ENCODE data around the gene TTC39B. TPM values are rescaled to one million over a fixed set of nuclear protein-coding genes. Genes with fewer than 3 reads are reported as not detected.

TTC39B gene
- total RNA-seq, 1 donor from 2014 or later, result 7.0 TPM

DNA sequence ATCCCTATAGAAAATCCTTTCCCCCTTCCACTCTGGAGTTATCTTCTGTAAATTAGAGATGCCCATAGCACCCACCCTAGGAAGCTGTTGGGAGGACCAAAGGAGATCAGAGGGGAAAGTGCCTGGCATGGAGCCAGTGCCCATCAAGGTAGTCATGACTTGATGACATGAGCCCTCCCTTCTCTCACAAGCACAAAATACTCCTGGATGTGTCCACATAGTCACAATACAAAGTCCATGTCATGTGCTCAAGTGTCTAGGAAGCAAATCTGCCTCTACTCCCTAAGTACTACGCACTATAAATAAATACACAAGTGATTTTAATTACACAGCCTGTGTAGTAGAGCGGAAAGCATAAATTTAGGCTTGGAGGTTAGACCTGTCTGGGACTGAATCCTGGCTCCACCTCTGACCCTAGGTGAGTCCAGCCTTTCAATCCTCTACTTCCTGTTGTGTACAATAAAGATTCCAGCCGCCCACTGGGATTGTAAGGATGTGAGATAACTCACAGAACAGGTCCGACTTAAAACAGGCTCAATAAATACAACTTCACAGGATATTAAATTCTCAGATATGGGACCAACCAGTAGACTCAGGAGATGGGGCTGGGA is 30.6 kb downstream of the TTC39B start:
- H3K4me1 Mint-ChIP-seq (ENCODE audit: low read depth, unreplicated experiment), result peaks cover 3% of the 10 kb centered on the region
- no peaks in the 10 kb centered on the region for H3K27me3 Mint-ChIP-seq (ENCODE audit: low read depth, unreplicated experiment)
- Histone ChIP-seq H3K4me3 (ENCODE audit: insufficient read depth, low read depth, low read length) (no peak overlapping the region), H3K4me1 (ENCODE audit: insufficient read depth, low read length) (no peaks in the 10 kb centered on the region), H3K9ac (ENCODE audit: low read length) (no peak overlapping the region), H3K27me3 (ENCODE audit: insufficient read depth, low read length) (no peaks in the 10 kb centered on the region), H3K9me3 (ENCODE audit: insufficient read depth, low read depth, low read length) (no peaks in the 10 kb centered on the region), H3K36me3 (ENCODE audit: insufficient read depth, low read length) (no peaks in the 10 kb centered on the region), H3K27ac (ENCODE audit: low read depth, low read length) (no peak overlapping the region), H2AFZ (ENCODE audit: low read depth, low read length) (no peak overlapping the region), H3K79me2 (ENCODE audit: insufficient read depth, low read length) (no peaks in the 10 kb centered on the region), H4K20me1 (ENCODE audit: insufficient read depth, low read length) (peaks cover 5% of the 10 kb centered on the region), H3K4me2 (ENCODE audit: low read length) (no peak overlapping the region)
- TF ChIP-seq, protein P1, sequence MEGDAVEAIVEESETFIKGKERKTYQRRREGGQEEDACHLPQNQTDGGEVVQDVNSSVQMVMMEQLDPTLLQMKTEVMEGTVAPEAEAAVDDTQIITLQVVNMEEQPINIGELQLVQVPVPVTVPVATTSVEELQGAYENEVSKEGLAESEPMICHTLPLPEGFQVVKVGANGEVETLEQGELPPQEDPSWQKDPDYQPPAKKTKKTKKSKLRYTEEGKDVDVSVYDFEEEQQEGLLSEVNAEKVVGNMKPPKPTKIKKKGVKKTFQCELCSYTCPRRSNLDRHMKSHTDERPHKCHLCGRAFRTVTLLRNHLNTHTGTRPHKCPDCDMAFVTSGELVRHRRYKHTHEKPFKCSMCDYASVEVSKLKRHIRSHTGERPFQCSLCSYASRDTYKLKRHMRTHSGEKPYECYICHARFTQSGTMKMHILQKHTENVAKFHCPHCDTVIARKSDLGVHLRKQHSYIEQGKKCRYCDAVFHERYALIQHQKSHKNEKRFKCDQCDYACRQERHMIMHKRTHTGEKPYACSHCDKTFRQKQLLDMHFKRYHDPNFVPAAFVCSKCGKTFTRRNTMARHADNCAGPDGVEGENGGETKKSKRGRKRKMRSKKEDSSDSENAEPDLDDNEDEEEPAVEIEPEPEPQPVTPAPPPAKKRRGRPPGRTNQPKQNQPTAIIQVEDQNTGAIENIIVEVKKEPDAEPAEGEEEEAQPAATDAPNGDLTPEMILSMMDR (IDR thresholded peaks at IDR 0.05; ENCODE audit: insufficient read depth, low read depth, low read length), result no peak
- no peak for TF ChIP-seq EZH2 (IDR thresholded peaks at IDR 0.05; ENCODE audit: insufficient read depth, low read length)
- FAIRE-seq (no peak), DNase-seq (ENCODE audit: low read depth) (no peak)
- no peaks in the 10 kb centered on the region for H3K36me3 Mint-ChIP-seq (ENCODE audit: low read depth, unreplicated experiment)
- H3K9me3 Mint-ChIP-seq (ENCODE audit: unreplicated experiment), result no peaks in the 10 kb centered on the region
- H3K27ac Mint-ChIP-seq (ENCODE audit: unreplicated experiment), result no peak overlapping the region
- no peak overlapping the region for H3K4me3 Mint-ChIP-seq (ENCODE audit: unreplicated experiment)

DNA sequence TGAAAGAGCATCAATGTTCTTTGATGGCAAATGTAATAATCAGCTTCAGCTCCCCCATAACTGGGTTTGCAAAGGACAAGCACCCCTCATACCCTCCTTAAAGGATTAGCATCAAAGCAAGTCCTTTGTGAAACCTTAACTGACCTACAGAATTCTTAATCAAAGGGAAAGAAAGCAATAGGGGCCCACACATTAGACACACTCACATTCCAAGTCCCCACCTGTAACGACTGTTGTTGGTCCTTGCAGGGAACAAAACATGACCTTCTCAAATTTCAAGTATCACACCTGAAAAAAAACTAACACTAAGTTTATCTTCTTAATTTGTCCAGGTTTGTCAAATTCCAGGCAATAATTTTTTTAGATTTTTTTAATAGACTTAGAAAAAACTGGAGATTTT is 32.6 kb downstream of the TTC39B start:
- H3K79me2 ChIP-seq (ENCODE audit: insufficient read depth, low read length), result no peaks in the 10 kb centered on the region
- no peak overlapping the region for H2AFZ ChIP-seq (ENCODE audit: low read depth, low read length)
- no peak overlapping the region for H3K4me2 ChIP-seq (ENCODE audit: low read length)
- TF ChIP-seq, protein P1 (IDR thresholded peaks at IDR 0.05; ENCODE audit: insufficient read depth, low read depth, low read length), result no peak
- no peak for TF ChIP-seq EZH2 (IDR thresholded peaks at IDR 0.05; ENCODE audit: insufficient read depth, low read length)
- H3K27ac Mint-ChIP-seq (ENCODE audit: unreplicated experiment), result no peak overlapping the region
- peaks cover 3% of the 10 kb centered on the region for H3K4me1 Mint-ChIP-seq (ENCODE audit: low read depth, unreplicated experiment)
- FAIRE-seq, result no peak
- H3K36me3 ChIP-seq (ENCODE audit: insufficient read depth, low read length), result no peaks in the 10 kb centered on the region
- H3K9me3 ChIP-seq (ENCODE audit: insufficient read depth, low read depth, low read length), result no peaks in the 10 kb centered on the region
- H3K9ac ChIP-seq (ENCODE audit: low read length), result no peak overlapping the region
- no peaks in the 10 kb centered on the region for H3K27me3 ChIP-seq (ENCODE audit: insufficient read depth, low read length)
- H3K4me1 ChIP-seq (ENCODE audit: insufficient read depth, low read length), result no peaks in the 10 kb centered on the region
- no peak for DNase-seq (ENCODE audit: low read depth)
- peaks cover 4% of the 10 kb centered on the region for H4K20me1 ChIP-seq (ENCODE audit: insufficient read depth, low read length)
- no peak overlapping the region for H3K4me3 Mint-ChIP-seq (ENCODE audit: unreplicated experiment)
- no peak overlapping the region for H3K4me3 ChIP-seq (ENCODE audit: insufficient read depth, low read depth, low read length)
- no peaks in the 10 kb centered on the region for H3K9me3 Mint-ChIP-seq (ENCODE audit: unreplicated experiment)
- no peak overlapping the region for H3K27ac ChIP-seq (ENCODE audit: low read depth, low read length)
- no peaks in the 10 kb centered on the region for H3K27me3 Mint-ChIP-seq (ENCODE audit: low read depth, unreplicated experiment)
- no peaks in the 10 kb centered on the region for H3K36me3 Mint-ChIP-seq (ENCODE audit: low read depth, unreplicated experiment)

DNA sequence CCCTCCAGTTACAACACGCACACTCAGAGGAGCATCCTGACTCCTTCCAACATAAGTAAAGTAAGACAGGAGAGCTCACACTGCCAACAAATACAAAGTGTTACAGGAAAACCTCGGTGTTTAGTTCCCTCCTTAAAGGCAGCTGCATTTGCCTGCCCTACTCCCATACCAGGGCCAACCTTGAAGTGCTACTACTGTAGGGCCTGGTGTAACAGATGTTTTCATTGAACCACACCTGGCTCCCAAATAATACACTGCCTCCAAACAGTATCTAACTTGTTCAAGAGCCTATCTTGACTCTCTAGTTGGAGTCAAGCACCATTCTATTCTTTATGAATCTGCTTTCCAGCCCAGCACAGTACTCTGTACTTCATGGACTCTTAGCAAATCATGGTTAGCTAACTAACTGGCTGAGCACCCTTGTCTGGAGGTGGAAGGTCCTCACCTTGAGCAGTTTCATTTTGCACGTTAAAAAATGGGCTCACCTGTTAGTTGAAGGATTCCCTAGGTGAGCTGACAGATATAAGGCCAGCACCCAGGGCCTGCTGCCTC is 34.6 kb downstream of the TTC39B start:
- DNase-seq (ENCODE audit: low read depth) (no peak), FAIRE-seq (no peak)
- Histone ChIP-seq H3K9ac (ENCODE audit: low read length) (no peak overlapping the region), H2AFZ (ENCODE audit: low read depth, low read length) (no peak overlapping the region), H3K4me3 (ENCODE audit: insufficient read depth, low read depth, low read length) (no peak overlapping the region), H3K79me2 (ENCODE audit: insufficient read depth, low read length) (no peaks in the 10 kb centered on the region), H3K36me3 (ENCODE audit: insufficient read depth, low read length) (no peaks in the 10 kb centered on the region), H3K4me2 (ENCODE audit: low read length) (no peak overlapping the region), H3K27me3 (ENCODE audit: insufficient read depth, low read length) (no peaks in the 10 kb centered on the region), H3K27ac (ENCODE audit: low read depth, low read length) (no peak overlapping the region), H4K20me1 (ENCODE audit: insufficient read depth, low read length) (no peaks in the 10 kb centered on the region), H3K9me3 (ENCODE audit: insufficient read depth, low read depth, low read length) (no peaks in the 10 kb centered on the region), H3K4me1 (ENCODE audit: insufficient read depth, low read length) (peaks cover 4% of the 10 kb centered on the region)
- Mint-ChIP-seq H3K27ac (ENCODE audit: unreplicated experiment) (no peak overlapping the region), H3K36me3 (ENCODE audit: low read depth, unreplicated experiment) (no peaks in the 10 kb centered on the region), H3K4me3 (ENCODE audit: unreplicated experiment) (no peak overlapping the region), H3K4me1 (ENCODE audit: low read depth, unreplicated experiment) (peaks cover 13% of the 10 kb centered on the region), H3K27me3 (ENCODE audit: low read depth, unreplicated experiment) (no peaks in the 10 kb centered on the region), H3K9me3 (ENCODE audit: unreplicated experiment) (no peaks in the 10 kb centered on the region)
- no peak for TF ChIP-seq EZH2 (IDR thresholded peaks at IDR 0.05; ENCODE audit: insufficient read depth, low read length)
- TF ChIP-seq, protein P1 (IDR thresholded peaks at IDR 0.05; ENCODE audit: insufficient read depth, low read depth, low read length), result no peak
